ENCODE data around the gene AP1S1. TPM values are rescaled to one million over a fixed set of nuclear protein-coding genes. Genes with fewer than 3 reads are reported as not detected.
"Not testable (repeated sequence)": the region's sequence is repeated elsewhere in the genome, so short reads cannot be mapped to it uniquely, and the experiment has no call there.

AP1S1 gene
- total RNA-seq, 1 donor from 2014 or later, result 10.7 TPM

DNA sequence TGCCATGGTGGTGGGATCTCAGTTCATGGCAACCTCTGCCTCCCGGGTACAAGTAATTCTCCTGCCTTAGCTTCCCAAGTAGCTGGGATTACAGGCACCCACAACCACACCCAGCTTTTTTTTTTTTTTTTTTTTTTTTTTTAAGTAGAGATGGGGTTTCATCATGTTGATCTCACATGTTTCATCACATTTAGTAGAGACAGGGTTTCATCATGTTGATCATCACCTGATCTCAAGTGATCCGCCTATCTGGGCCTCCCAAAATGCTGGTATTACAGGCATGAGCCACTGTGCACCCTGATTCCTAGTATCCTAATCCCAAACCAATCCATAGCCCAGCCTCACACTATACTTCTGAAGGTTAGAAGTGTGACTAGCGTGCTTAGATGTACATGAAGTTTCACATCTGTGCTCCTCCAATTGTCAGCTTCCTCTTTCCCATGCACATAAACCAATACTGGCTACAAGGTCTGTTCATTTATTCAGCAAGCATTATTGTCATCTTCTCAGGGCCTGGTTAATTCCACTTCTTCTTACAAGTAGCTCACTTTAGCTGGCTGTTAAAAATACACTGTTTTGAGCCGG is 32.7 kb downstream of the AP1S1 start:
- Histone ChIP-seq H3K27ac (replicated peaks) (no peak overlapping the region), H3K27me3 (ENCODE audit: low read depth) (peaks cover 69% of the 10 kb centered on the region), H3K36me3 (no peaks in the 10 kb centered on the region), H3K9me3 (replicated peaks) (no peaks in the 10 kb centered on the region), H3K4me1 (no peaks in the 10 kb centered on the region), H3K4me3 (no peak overlapping the region)
- TF ChIP-seq, protein P1, sequence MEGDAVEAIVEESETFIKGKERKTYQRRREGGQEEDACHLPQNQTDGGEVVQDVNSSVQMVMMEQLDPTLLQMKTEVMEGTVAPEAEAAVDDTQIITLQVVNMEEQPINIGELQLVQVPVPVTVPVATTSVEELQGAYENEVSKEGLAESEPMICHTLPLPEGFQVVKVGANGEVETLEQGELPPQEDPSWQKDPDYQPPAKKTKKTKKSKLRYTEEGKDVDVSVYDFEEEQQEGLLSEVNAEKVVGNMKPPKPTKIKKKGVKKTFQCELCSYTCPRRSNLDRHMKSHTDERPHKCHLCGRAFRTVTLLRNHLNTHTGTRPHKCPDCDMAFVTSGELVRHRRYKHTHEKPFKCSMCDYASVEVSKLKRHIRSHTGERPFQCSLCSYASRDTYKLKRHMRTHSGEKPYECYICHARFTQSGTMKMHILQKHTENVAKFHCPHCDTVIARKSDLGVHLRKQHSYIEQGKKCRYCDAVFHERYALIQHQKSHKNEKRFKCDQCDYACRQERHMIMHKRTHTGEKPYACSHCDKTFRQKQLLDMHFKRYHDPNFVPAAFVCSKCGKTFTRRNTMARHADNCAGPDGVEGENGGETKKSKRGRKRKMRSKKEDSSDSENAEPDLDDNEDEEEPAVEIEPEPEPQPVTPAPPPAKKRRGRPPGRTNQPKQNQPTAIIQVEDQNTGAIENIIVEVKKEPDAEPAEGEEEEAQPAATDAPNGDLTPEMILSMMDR (IDR thresholded peaks at IDR 0.05; ENCODE audit: borderline replicate concordance), result no peak
- DNase-seq, result no peak
- intact Hi-C loops (cut with micrococcal nuclease), result no loop called here

- Histone ChIP-seq H3K27ac (replicated peaks) (no peak overlapping the region), H3K4me3 (no peak overlapping the region), H3K4me1 (no peaks in the 10 kb centered on the region), H3K27me3 (ENCODE audit: low read depth) (peaks cover 58% of the 10 kb centered on the region), H3K36me3 (no peaks in the 10 kb centered on the region), H3K9me3 (replicated peaks) (no peaks in the 10 kb centered on the region)
- TF ChIP-seq, protein P1 (IDR thresholded peaks at IDR 0.05; ENCODE audit: borderline replicate concordance), result no peak
- intact Hi-C loops (cut with micrococcal nuclease), result no loop called here
- DNase-seq, result no peak
Observed at GRCh38 chr7:101189109-101189508, 34.8 kb downstream of the AP1S1 start.

- Histone ChIP-seq H3K4me1 (no peaks in the 10 kb centered on the region), H3K9me3 (replicated peaks) (no peaks in the 10 kb centered on the region), H3K27ac (replicated peaks) (no peak overlapping the region), H3K27me3 (ENCODE audit: low read depth) (peaks cover 76% of the 10 kb centered on the region), H3K4me3 (no peak overlapping the region), H3K36me3 (no peaks in the 10 kb centered on the region)
- TF ChIP-seq, protein P1 (IDR thresholded peaks at IDR 0.05; ENCODE audit: borderline replicate concordance), result no peak
- intact Hi-C loops (cut with micrococcal nuclease), result no loop called here
- no peak for DNase-seq
Observed at GRCh38 chr7:101195884-101196283, 41.6 kb downstream of the AP1S1 start.

DNA sequence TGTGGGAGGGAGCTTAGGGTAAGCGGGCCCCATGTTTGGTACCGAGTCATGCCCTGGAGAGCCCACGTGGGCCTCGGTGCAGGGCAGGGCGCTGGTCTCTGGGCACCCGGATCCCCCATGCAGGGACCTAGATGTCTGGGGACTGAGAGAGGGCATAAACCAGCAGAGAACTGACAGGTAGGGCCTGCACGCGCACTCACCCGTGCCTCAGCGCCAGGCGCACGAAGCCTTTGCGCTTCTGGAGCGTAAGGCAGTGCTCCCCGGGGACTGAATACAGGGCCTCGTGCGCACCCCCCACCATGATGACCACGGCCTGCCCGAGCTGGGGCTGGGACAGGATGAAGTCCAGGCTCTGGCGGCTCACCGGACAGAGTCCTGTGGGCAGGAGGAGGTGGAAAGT is 43.7 kb downstream of the AP1S1 start:
- no peak overlapping the region for H3K4me3 ChIP-seq
- no peak overlapping the region for H3K27ac ChIP-seq (replicated peaks)
- peaks cover 10% of the 10 kb centered on the region for H3K4me1 ChIP-seq
- no peaks in the 10 kb centered on the region for H3K9me3 ChIP-seq (replicated peaks)
- intact Hi-C loops (cut with micrococcal nuclease), result no loop called here
- TF ChIP-seq, protein P1 (IDR thresholded peaks at IDR 0.05; ENCODE audit: borderline replicate concordance), result no peak
- DNase-seq, result no peak
- H3K36me3 ChIP-seq, result no peaks in the 10 kb centered on the region
- peaks cover 98% of the 10 kb centered on the region for H3K27me3 ChIP-seq (ENCODE audit: low read depth)

GRCh38 chr7:101198476-101198875 is 44.2 kb downstream of the AP1S1 start:
- Histone ChIP-seq H3K27me3 (ENCODE audit: low read depth) (peaks cover 98% of the 10 kb centered on the region), H3K4me3 (no peak overlapping the region), H3K4me1 (peaks cover 10% of the 10 kb centered on the region), H3K36me3 (no peaks in the 10 kb centered on the region), H3K27ac (replicated peaks) (no peak overlapping the region), H3K9me3 (replicated peaks) (no peaks in the 10 kb centered on the region)
- intact Hi-C loops (cut with micrococcal nuclease), result no loop called here
- TF ChIP-seq, protein P1 (IDR thresholded peaks at IDR 0.05; ENCODE audit: borderline replicate concordance), result no peak
- no peak for DNase-seq

- intact Hi-C loops (cut with micrococcal nuclease); H3K27ac ChIP-seq (replicated peaks); H3K36me3 ChIP-seq; H3K9me3 ChIP-seq (replicated peaks); DNase-seq; H3K4me1 ChIP-seq; H3K4me3 ChIP-seq: not testable (repeated sequence)
- H3K27me3 ChIP-seq (ENCODE audit: low read depth), result peaks cover 95% of the 10 kb centered on the region
Observed at GRCh38 chr7:101199522-101199921, 45.2 kb downstream of the AP1S1 start.
